ENCODE data around the gene PCDH19.

- TF ChIP-seq CTCF (IDR thresholded peaks at IDR 0.05): no peak
- no peak for TF ChIP-seq POLR2A (IDR thresholded peaks at IDR 0.05)
Observed at GRCh38 chrX:100289066-100289558, 121.0 kb downstream of the PCDH19 start.

Data from testis (tissue), 2 donors.